ENCODE measurements around the gene PHOSPHO1. TPM values are rescaled to one million over a fixed set of nuclear protein-coding genes. Genes with fewer than 3 reads are reported as not detected.

PHOSPHO1 gene
- total and polyA plus RNA-seq, 2 of the 13 experiments (the other 11 are each of a cell fraction or from before 2014, with no cell fraction given): not detected

DNA sequence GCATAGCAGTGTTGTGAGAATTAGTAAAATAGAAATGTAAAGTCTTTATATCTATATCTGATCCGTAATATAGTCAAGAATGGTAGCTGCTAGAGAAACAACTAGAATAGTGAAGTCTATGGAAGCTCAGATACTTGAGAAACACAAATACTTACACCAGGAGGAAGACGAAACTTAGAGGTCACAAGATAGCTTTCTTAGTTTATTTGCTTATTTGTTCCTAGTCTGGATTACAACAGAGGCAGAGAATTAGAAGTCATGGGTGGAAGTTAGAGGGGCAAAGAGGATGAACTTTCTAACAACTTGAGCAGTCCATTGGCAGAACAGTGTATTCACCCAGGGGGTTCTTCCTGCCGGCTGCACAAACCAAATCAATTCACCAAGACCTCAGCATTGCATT, 34.1 kb downstream of the PHOSPHO1 start (continued):
- TF ChIP-seq, protein P1, sequence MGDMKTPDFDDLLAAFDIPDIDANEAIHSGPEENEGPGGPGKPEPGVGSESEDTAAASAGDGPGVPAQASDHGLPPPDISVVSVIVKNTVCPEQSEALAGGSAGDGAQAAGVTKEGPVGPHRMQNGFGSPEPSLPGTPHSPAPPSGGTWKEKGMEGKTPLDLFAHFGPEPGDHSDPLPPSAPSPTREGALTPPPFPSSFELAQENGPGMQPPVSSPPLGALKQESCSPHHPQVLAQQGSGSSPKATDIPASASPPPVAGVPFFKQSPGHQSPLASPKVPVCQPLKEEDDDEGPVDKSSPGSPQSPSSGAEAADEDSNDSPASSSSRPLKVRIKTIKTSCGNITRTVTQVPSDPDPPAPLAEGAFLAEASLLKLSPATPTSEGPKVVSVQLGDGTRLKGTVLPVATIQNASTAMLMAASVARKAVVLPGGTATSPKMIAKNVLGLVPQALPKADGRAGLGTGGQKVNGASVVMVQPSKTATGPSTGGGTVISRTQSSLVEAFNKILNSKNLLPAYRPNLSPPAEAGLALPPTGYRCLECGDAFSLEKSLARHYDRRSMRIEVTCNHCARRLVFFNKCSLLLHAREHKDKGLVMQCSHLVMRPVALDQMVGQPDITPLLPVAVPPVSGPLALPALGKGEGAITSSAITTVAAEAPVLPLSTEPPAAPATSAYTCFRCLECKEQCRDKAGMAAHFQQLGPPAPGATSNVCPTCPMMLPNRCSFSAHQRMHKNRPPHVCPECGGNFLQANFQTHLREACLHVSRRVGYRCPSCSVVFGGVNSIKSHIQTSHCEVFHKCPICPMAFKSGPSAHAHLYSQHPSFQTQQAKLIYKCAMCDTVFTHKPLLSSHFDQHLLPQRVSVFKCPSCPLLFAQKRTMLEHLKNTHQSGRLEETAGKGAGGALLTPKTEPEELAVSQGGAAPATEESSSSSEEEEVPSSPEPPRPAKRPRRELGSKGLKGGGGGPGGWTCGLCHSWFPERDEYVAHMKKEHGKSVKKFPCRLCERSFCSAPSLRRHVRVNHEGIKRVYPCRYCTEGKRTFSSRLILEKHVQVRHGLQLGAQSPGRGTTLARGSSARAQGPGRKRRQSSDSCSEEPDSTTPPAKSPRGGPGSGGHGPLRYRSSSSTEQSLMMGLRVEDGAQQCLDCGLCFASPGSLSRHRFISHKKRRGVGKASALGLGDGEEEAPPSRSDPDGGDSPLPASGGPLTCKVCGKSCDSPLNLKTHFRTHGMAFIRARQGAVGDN (CRISPR knock-in tag; IDR thresholded peaks at IDR 0.05): no peak
- TF ChIP-seq, protein P2, sequence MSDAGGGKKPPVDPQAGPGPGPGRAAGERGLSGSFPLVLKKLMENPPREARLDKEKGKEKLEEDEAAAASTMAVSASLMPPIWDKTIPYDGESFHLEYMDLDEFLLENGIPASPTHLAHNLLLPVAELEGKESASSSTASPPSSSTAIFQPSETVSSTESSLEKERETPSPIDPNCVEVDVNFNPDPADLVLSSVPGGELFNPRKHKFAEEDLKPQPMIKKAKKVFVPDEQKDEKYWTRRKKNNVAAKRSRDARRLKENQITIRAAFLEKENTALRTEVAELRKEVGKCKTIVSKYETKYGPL (CRISPR knock-in tag; IDR thresholded peaks at IDR 0.05): no peak
- TF ChIP-seq, protein P3, sequence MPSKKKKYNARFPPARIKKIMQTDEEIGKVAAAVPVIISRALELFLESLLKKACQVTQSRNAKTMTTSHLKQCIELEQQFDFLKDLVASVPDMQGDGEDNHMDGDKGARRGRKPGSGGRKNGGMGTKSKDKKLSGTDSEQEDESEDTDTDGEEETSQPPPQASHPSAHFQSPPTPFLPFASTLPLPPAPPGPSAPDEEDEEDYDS (CRISPR knock-in tag; IDR thresholded peaks at IDR 0.05): no peak
- TF ChIP-seq ZNF235 (CRISPR knock-in tag; IDR thresholded peaks at IDR 0.05; ENCODE audit: borderline replicate concordance): no peak
- TF ChIP-seq ZNF615 (CRISPR knock-in tag; IDR thresholded peaks at IDR 0.05; ENCODE audit: borderline replicate concordance): no peak
- TF ChIP-seq HDAC6 (IDR thresholded peaks at IDR 0.05; ENCODE audit: low read depth, low read length): no peak
- TF ChIP-seq ZNF225 (CRISPR knock-in tag; IDR thresholded peaks at IDR 0.05): no peak
- TF ChIP-seq RBFOX2 (IDR thresholded peaks at IDR 0.05; ENCODE audit: low read depth, low read length): no peak
- TF ChIP-seq KDM5A (IDR thresholded peaks at IDR 0.05; ENCODE audit: borderline replicate concordance, low read length): no peak
